Neural progenitor cell (in vitro differentiated cells): Measurements from ENCODE around the gene REV3L.
"Not testable (repeated sequence)": the region's sequence is repeated elsewhere in the genome, so short reads cannot be mapped to it uniquely, and the experiment has no call there.

Experiments
- EZH2 ChIP-seq: fragments of 200-600 bp; sonication (generic); IDR thresholded peaks from 2 replicates; pipeline ENCODE4 v1.6.1; 2017; ENCODE audit warnings: antibody characterized with exemption, mild to moderate bottlenecking, moderate library complexity
- TF ChIP-seq, protein P1 (sequence below): fragments of 200-600 bp; sonication (generic); IDR thresholded peaks from 2 replicates; pipeline ENCODE4 v1.5.1; 2017; ENCODE audit warnings: antibody characterized with exemption, mild to moderate bottlenecking

DNA sequence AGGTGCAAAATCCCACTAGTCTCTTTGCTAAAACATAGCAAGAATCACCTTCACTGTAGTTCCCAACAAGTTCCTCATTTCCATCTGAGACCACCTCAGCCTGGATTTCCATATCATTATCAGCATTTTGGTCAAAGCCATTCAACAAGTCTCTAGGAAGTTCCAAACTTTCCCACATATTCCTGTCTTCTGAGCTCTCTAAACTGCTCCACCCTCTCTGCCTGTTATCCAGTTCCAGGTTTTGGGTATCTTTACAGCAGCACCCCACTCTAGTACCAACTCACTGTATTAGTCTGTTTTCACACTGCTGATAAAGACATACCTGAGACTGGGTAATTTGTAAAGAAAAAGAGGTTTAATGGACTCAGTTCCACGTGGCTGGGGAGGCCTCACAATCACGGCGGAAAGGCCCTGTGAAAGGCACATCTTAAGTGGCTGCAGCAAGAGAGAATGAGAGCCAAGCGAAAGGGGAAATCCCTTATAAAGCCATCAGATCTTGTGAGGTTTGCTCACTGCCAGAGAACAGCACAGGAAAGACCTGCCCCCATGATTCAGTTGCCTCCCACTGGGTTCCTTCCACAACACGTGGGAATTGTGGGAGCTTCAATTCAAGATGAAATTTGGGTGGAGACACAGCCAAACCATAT lies 192.2 kb downstream of the REV3L start:
- TF ChIP-seq, protein P1, sequence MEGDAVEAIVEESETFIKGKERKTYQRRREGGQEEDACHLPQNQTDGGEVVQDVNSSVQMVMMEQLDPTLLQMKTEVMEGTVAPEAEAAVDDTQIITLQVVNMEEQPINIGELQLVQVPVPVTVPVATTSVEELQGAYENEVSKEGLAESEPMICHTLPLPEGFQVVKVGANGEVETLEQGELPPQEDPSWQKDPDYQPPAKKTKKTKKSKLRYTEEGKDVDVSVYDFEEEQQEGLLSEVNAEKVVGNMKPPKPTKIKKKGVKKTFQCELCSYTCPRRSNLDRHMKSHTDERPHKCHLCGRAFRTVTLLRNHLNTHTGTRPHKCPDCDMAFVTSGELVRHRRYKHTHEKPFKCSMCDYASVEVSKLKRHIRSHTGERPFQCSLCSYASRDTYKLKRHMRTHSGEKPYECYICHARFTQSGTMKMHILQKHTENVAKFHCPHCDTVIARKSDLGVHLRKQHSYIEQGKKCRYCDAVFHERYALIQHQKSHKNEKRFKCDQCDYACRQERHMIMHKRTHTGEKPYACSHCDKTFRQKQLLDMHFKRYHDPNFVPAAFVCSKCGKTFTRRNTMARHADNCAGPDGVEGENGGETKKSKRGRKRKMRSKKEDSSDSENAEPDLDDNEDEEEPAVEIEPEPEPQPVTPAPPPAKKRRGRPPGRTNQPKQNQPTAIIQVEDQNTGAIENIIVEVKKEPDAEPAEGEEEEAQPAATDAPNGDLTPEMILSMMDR: not testable (repeated sequence)
- TF ChIP-seq EZH2: not testable (repeated sequence)
